Limb (tissue), 2 donors: ENCODE results near the gene CAMKK2.
"Not testable (repeated sequence)": the region's sequence is repeated elsewhere in the genome, so short reads cannot be mapped to it uniquely, and the experiment has no call there.

Experiments
- DNase-seq, 2 donors: peaks; one replicate each; pipeline ENCODE4 v3.0.0-alpha.2; 2016; ENCODE audit errors: extremely low spot score in 2 of 2

Gene CAMKK2

DNA sequence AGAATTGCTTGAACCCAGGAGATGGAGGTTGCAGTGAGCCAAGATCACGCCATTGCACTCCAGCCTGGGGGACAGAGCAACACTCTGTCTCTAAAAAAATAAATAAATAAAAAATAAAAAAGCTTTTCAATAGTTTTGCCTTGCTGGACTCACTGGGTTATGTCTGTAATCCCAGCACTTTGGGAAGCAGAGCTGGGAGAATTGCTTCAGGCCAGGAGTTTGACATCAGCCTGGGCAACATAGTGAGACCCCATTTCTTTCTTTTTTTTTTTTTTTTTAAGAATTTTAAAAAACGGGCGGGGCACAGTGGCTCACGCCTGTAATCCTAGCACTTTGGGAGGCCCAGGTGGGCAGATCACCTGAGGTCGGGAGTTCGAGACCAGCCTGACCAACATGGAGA, 95.4 kb downstream of the CAMKK2 start:
- not testable (repeated sequence) for DNase-seq

DNA sequence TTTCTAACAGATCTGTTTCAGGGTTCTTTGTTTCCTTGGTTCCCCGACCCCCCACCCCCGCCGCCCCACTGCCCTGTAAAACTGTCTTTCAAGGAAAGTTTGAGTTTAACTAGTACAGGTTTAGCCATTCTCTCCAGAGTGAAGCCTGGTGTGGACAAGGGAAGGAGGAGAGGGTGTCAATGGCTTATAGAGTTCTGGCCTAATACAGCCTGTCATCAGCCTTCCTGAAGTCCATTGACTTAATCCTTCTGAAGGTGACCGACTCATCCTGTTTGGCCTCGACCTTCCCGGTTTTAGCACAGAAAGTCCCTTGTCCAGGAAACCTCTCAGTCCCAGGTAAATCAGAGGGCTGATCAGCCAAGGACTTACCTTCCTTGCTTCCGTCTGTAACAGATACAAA, 97.6 kb downstream of the CAMKK2 start:
- DNase-seq: no peak

DNA sequence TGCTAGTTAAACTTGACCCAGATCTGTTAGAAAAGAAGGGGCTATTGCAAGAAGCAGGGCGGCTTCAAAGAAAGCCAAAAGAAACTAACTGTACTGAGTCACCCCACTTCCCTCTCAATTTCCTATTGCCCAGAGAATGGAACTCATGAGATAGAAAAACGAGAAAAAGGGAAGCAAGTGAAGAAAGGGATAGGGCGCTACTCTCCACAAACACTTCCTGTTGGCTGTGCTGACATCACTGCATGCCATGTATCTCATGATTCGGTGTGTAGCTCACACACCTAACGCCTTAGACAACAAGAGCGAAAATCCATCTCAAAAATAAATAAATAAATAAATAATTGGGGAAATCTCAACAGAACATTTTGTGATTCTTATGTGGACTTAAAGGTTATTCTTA, 99.6 kb downstream of the CAMKK2 start:
- DNase-seq: no peak

DNA sequence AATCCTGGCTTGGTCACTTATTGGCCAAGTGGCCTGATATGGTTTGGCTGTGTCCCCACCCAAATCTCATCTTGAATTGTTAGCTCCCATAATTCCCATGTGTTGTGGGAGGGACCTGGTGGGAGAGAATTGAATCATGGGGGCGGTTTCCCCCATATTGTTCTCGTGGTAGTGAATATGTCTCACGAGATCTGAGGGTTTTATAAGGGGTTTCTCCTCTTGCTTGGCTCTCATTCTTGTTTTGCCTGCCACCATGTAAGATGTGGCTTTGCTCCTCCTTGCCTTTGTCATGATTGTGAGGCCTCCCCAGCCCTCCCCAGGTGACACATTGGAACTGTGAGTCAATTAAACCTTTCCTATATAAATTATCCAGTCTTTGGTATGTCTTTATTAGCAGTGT, 105.4 kb downstream of the CAMKK2 start:
- DNase-seq: no peak

DNA sequence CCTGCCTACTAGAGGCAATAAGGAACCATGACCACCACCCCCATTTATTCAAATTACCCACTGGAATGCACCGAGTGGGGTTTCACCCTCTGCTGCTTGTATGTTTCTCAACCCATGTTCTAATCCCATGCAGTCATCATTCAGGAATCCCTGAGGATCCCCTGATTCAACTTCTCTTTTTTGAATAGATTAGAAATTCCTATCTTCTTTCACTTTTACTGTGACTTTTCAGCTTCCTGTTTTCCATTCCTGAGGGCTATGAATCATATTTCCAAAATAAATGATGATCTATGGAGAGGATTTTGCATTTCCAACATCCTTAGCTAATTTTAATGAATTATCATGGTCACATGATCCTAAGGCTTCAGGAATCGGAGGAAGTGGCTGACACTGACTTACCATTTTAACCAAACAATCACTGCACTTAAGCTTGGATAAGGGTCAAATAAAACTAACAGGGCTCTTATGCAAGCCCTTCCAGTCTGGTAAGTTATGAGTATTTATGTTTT, 105.9 kb downstream of the CAMKK2 start:
- DNase-seq: no peak

DNA sequence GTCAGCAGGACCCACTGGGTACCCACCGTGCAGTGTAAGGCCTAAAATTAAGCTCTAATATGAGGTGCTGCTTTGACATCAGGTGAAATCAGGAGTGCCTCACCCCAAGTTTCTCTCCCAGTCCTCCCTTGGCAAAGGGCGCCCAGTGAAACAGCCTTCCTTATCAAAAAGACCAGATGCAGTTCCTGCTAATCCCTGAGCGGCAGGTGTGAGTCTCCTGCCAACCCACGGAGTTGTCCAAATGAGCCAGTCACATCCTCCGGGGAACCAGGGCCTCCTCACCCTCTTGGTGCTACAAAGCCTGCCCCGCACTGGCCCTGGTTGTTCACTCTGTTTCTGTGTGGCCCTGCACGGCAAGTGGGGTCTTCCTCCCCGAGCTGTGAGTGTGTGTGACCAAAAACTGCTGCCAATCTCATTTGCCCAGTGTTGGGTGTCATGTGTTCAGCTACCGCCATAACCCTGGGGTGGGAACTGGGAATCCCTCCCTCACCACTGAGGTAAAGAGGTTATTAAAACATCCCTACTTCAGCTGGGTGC, 106.8 kb downstream of the CAMKK2 start:
- DNase-seq: no peak

DNA sequence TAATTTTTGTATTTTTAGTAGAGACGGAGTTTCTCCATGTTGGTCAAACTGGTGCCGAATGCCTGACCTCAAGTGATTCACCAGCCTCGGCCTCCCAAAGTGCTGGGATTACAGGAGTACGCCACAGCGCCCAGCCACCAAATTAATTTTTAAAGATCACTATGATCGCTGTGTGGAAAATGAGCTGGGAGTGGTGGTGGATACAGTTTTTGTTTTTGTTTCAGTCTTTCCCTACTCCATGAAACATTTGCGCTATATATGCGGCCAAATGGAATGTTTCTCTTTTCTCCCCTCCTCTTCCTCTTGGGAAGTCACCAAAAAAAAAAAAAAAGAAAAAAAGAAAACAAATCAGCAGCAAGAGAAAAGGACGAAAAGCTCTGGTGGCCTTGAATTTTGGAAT, 107.4 kb downstream of the CAMKK2 start:
- no peak for DNase-seq

DNA sequence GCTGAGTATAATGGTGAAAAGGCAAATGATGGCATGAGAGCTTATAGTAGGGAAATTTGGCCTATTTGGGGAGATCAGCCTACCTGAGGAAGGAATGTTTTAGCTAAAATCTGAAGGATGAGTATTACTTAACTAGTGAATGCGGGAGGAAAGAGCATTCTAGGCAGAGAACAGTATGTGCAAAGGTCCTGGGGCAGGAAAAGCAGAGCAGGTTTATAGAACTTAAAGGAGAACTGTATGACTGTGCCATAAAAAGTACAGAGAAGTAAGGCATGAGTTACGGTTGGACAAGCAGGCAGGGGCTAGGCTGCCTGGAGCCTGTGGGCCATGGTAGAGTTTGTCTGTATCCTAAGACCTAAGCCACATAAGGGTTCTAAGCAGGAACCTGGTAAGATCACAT, 108.3 kb downstream of the CAMKK2 start:
- no peak for DNase-seq
